GM13977 (cell line): ENCODE results near the gene FASTK.

Source experiments
- DNase-seq: peaks from one replicate; pipeline ENCODE4 v3.0.0; 2012; ENCODE audit warnings: low spot score
- in situ Hi-C: fragments of 300-500 bp; cut with MboI; formaldehyde crosslinking; loops from one replicate; pipeline ENCODE4 v1.12.0; 2022; ENCODE audit warnings: low sequenced_read_pairs, low pct_unique_long_range_greater_than_20kb, mixed read lengths, inconsistent platforms; ENCODE audit not compliant: unreplicated experiment
- TF ChIP-seq, protein P1 (sequence below): IDR thresholded peaks from 2 replicates; pipeline ENCODE4 v1.5.1; 2012; ENCODE audit warnings: mild to moderate bottlenecking, control low read depth; ENCODE audit not compliant: insufficient read depth; ENCODE audit errors: extremely low read depth, missing control alignments

Gene FASTK

DNA sequence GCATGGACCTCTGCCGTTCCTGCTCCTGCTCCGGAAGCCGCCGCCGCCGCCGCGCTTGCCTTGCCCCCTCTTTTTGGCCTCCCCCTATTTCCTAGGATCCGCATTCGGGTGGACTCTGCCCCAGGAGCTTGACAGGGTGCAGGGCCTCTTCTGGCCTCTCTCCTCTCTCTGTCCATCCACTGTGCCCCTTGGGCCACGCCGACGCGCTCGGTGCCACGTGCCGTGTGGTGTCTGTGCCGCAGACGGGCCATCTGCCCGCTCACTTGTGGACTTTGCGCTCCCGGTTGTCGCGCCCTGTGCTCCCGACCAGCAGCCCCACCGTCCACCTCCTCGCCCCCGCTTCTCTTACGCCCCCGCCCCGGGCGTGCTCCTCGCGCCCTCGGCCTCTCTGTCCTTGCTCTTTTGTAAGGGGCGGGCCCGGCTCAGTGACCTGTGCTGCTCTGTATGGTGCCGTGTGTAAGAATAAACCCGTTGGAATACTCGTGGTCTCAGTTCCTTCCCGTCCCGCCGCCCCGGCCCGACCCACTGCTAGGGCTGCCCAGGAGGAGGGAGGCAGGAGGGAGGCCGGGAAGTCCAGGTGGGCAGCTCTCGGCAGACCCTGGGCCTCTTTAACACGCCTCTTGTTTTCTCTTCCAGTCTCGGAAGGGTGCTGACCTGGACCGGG is 42.7 kb upstream of the FASTK start:
- in situ Hi-C loops, result no loop called here
- no peak for DNase-seq
- TF ChIP-seq, protein P1, sequence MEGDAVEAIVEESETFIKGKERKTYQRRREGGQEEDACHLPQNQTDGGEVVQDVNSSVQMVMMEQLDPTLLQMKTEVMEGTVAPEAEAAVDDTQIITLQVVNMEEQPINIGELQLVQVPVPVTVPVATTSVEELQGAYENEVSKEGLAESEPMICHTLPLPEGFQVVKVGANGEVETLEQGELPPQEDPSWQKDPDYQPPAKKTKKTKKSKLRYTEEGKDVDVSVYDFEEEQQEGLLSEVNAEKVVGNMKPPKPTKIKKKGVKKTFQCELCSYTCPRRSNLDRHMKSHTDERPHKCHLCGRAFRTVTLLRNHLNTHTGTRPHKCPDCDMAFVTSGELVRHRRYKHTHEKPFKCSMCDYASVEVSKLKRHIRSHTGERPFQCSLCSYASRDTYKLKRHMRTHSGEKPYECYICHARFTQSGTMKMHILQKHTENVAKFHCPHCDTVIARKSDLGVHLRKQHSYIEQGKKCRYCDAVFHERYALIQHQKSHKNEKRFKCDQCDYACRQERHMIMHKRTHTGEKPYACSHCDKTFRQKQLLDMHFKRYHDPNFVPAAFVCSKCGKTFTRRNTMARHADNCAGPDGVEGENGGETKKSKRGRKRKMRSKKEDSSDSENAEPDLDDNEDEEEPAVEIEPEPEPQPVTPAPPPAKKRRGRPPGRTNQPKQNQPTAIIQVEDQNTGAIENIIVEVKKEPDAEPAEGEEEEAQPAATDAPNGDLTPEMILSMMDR, result no peak

DNA sequence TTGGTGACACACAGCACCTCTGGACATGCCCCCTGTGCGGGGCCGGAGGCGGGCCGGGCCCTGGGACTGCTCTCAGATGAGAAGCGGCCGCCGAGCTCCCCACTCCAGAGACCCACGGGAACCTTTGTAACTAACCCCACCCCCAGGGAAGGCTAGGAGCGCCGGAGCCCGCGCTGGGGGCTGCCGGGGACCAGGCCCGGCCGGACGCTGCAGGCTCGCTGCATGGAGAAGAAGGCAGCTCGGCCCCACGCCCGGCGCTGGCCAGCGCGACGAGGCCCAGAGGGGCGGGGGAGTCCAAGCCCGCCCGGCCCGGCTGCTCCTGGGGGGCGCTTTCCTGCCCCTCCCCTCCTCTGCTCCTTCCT is 42.2 kb upstream of the FASTK start:
- in situ Hi-C loops, result no loop called here
- DNase-seq, result no peak
- TF ChIP-seq, protein P1, result no peak

DNA sequence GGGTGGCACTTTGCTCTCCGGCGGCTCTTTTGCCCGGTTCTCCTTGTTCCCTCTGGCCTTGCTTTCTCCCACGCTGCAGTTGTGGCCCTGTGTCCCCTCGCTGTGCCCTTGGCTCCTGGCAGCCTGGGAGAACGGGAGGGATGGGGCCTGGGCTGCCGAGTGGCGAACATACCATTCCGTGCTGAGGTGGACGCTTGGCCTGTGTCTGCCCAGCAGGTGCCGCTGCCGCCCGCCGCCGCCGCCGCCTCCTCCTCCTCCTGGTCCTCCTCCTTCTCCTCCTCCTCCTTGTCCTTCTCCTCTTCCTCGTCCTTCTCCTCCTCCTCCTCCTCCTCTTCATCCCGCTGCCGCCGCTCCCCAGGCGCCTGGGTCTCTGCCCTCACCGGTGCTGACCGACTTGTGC is 41.7 kb upstream of the FASTK start:
- in situ Hi-C loops, result no loop called here
- no peak for DNase-seq
- TF ChIP-seq, protein P1, result no peak

DNA sequence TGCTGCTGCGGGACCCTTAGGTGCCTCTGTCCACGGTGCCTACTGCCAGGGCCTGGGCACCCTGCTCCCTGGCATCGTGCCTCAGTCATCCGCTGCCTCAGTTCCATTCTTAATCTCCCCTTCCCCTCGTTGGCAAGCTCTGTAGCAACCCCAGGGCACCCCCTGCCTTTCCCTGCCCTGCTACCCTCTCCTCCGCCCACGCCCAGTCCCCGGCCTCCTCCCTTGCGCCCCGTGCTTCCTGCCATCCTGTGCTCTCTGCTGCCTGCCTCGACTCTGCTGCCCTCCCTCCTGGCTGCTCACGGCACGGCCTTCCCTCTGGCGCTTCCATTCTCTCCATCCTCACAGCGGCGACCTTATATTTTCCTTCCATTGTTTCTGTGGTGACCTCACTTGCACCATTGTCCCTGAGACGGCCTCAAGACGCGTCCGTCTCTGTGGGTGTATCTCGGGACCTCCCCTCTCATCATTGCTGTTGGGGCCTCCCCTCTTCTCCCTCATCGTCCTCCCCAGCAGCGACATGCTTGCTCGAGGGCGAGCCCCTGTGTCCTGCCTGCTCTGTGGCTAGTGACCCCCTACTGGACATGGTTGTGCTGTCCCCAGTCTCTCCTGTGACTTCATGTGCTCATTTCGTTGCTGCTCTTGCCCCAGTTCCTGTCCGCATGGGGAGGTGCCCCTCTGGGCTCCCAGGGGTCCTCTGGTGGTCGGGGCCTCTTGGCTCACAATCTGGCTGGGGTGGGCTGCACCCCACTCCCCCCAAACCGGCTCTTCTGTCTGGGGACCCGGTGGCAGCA is 41.0 kb upstream of the FASTK start:
- in situ Hi-C loops, result no loop called here
- TF ChIP-seq, protein P1, result no peak
- no peak for DNase-seq

DNA sequence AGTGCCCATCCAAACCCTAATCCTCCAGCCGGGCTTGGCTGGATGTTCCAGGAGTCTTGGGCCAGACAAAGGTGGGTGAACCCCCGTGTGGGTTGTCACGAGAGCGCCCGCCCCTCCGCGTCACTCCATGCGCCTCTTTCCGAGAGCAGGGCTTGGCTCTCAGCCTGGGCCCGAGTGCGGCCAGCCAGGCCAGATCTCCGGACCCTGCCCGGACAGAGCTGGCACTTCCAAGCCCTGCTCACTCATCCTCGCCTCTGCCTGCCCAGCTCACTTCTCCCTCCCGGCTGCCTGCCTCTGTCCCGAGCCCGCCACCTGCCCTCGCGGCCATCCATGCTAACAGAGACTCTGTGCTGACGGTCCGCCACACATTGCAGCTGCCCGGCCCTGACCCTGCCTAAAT is 40.3 kb upstream of the FASTK start:
- in situ Hi-C loops, result no loop called here
- DNase-seq, result no peak
- TF ChIP-seq, protein P1, result no peak

DNA sequence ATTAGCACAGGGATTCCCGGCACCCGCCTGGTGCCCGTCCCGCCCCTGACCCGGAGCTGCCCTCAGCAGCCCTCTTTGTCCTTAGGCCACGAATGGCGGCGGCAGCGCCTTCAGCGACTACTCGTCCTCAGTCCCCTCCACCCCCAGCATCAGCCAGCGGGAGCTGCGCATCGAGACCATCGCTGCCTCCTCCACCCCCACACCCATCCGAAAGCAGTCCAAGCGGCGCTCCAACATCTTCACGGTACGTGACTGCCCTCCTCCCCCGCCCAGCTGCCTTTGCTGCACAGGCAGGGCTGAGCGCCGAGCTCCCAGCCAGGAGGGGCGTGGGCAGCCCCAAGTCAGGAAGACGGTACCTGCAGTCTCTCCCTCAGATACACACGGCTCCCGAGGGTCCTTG is 39.3 kb upstream of the FASTK start:
- TF ChIP-seq, protein P1, result no peak
- DNase-seq, result no peak
- in situ Hi-C loops, result no loop called here
